Measurements from ENCODE around the gene CDK13.

DNA sequence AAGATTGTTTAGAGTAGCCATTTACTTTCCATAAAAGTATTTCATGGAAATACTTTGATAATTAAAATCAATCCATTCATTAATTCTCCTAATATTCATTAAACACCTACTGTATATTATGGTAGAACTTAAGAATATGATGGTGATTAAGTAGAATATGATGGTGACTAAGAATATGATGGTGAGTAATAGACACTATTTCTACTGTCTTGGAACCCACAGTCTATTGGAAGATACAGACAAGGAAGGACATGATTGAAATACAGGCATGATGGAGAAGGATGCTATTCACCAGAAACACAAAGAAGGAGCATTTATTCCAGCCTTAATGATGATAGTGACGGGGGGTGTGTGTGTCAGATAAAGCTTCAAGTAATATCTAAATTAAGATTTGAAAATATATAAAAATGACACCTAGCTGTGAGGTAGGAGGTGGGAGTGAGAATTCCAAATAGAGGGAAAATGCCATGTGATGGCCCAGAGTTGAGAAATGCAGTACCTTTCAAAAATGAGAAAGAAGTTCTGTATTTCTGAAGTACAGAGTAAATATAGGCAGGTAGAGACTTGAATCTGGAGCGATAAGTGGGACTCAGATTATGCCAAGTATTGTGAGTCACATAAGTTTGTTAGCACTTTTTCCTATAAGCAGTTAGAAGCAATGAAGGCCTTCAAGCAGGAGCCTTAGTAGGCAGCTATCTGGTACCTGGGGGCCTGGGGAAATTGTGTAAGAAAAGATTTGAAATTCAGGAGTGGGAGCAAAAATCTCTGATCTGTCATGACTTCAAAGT is 12.5 kb upstream of the CDK13 start:
- TF ChIP-seq POLR2AphosphoS5 (IDR thresholded peaks at IDR 0.05) (peak; percentile 47), CTCF (IDR thresholded peaks at IDR 0.05) (no peak), POLR2A (IDR thresholded peaks at IDR 0.05) (no peak)
